GM23338 (cell line): ENCODE measurements around the gene ARHGDIA. TPM values are rescaled to one million over a fixed set of nuclear protein-coding genes. Genes with fewer than 3 reads are reported as not detected.

Source experiments
- ATAC-seq: fragments of 200-7000 bp; cut with Tn5 transposase; 3 replicates; pipeline ENCODE4 v1.9.1; 2020
- DNase-seq: peaks from one replicate; pipeline ENCODE4 v3.0.0-alpha.2; 2015; ENCODE audit warnings: low spot score
- H2AFZ ChIP-seq: fragments of 200-600 bp; sonication (generic); 2 replicates; pipeline ENCODE4 v1.8.0; 2016; ENCODE audit warnings: antibody characterized with exemption, mild to moderate bottlenecking, moderate library complexity
- H3F3A ChIP-seq: fragments of 200-600 bp; sonication (generic); replicated peaks from 2 replicates; pipeline ENCODE4 v1.8.0; 2017; ENCODE audit warnings: antibody characterized with exemption, mixed run types, low read depth
- H3K27ac ChIP-seq: fragments of 200-600 bp; sonication (generic); 2 replicates; pipeline ENCODE4 v1.6.1; 2016; ENCODE audit warnings: low read depth
- H3K27me3 ChIP-seq: fragments of 200-600 bp; sonication (generic); 2 replicates; pipeline ENCODE4 v1.8.0; 2016; ENCODE audit warnings: mild to moderate bottlenecking, mixed run types, moderate library complexity; ENCODE audit not compliant: insufficient read depth
- H3K36me3 ChIP-seq: fragments of 200-600 bp; sonication (generic); 2 replicates; pipeline ENCODE4 v1.8.0; 2016; ENCODE audit warnings: mild to moderate bottlenecking; ENCODE audit not compliant: insufficient read depth
- H3K4me1 ChIP-seq: fragments of 200-600 bp; sonication (generic); 2 replicates; pipeline ENCODE4 v1.8.0; 2016; ENCODE audit warnings: mild to moderate bottlenecking, moderate library complexity; ENCODE audit not compliant: insufficient read depth
- H3K4me2 ChIP-seq: fragments of 200-600 bp; sonication (generic); 2 replicates; pipeline ENCODE4 v1.7.1; 2017; ENCODE audit warnings: mixed run types
- H3K4me3 ChIP-seq: fragments of 200-600 bp; sonication (generic); 2 replicates; pipeline ENCODE4 v1.6.1; 2016; ENCODE audit warnings: mixed run types
- H3K79me2 ChIP-seq: fragments of 200-600 bp; sonication (generic); replicated peaks from 2 replicates; pipeline ENCODE4 v1.8.0; 2017; ENCODE audit warnings: mild to moderate bottlenecking; ENCODE audit not compliant: insufficient read depth
- H3K9me2 ChIP-seq: fragments of 200-600 bp; sonication (generic); 2 replicates; pipeline ENCODE4 v1.8.0; 2017; ENCODE audit not compliant: insufficient read depth
- H4K20me1 ChIP-seq: fragments of 200-600 bp; sonication (generic); replicated peaks from 2 replicates; pipeline ENCODE4 v1.8.0; 2017; ENCODE audit warnings: mild to moderate bottlenecking; ENCODE audit not compliant: insufficient read depth
- H3K27ac Mint-ChIP-seq: 2 replicates; pipeline ENCODE4 v1.8.0; 2020; ENCODE audit warnings: inconsistent platforms, mild to moderate bottlenecking, moderate library complexity, mixed read lengths
- H3K27me3 Mint-ChIP-seq: 3 replicates; pipeline ENCODE4 v1.8.0; 2022; ENCODE audit warnings: low read depth, mild to moderate bottlenecking, moderate library complexity, mixed read lengths, inconsistent platforms; ENCODE audit not compliant: insufficient read depth, poor library complexity
- H3K36me3 Mint-ChIP-seq: 3 replicates; pipeline ENCODE4 v1.8.0; 2021; ENCODE audit warnings: low read depth, mild to moderate bottlenecking, inconsistent platforms, moderate library complexity, mixed read lengths
- H3K4me1 Mint-ChIP-seq: 3 replicates; pipeline ENCODE4 v1.8.0; 2020; ENCODE audit warnings: mild to moderate bottlenecking, inconsistent platforms, mixed read lengths
- H3K4me3 Mint-ChIP-seq: 3 replicates; pipeline ENCODE4 v1.8.0; 2021; ENCODE audit warnings: moderate library complexity, mild to moderate bottlenecking, inconsistent platforms, mixed read lengths
- H3K9me3 Mint-ChIP-seq: 3 replicates; pipeline ENCODE4 v1.8.0; 2020; ENCODE audit warnings: moderate library complexity, mild to moderate bottlenecking, inconsistent platforms, mixed read lengths
- CREB1 ChIP-seq: fragments of 250-450 bp; sonication (Bioruptor Pico); IDR thresholded peaks from 2 replicates; pipeline ENCODE4 v1.5.0; 2020; ENCODE audit warnings: low read depth, mild to moderate bottlenecking, moderate library complexity
- CTCF ChIP-seq, 2 experiments: fragments of 200-600 bp in 1 of 2; sonication (generic) in 1 of 2; conservative IDR thresholded peaks; 2 replicates each; pipeline versions ENCODE4 v1.5.1 to v1.6.1; 2016 to 2017; ENCODE audit warnings: antibody characterized with exemption in 2 of 2, low read depth in 2 of 2, mild to moderate bottlenecking in 2 of 2, moderate library complexity in 1 of 2
- ETS1 ChIP-seq: IDR thresholded peaks from 2 replicates; pipeline ENCODE4 v1.6.1; 2016; ENCODE audit warnings: antibody characterized with exemption
- NANOG ChIP-seq: IDR thresholded peaks from 2 replicates; pipeline ENCODE4 v1.6.1; 2016; ENCODE audit warnings: antibody characterized with exemption, borderline replicate concordance
- POLR2AphosphoS5 ChIP-seq: IDR thresholded peaks from 2 replicates; pipeline ENCODE4 v1.6.1; 2016; ENCODE audit warnings: antibody characterized with exemption, low read depth
- REST ChIP-seq: IDR thresholded peaks from one replicate; pipeline ENCODE4 v1.6.1; 2018; ENCODE audit warnings: antibody characterized with exemption; ENCODE audit not compliant: unreplicated experiment
- ZNF114 ChIP-seq: fragments of 250-450 bp; sonication (Bioruptor Pico); IDR thresholded peaks from 2 replicates; pipeline ENCODE4 v1.5.0; 2020; ENCODE audit warnings: mild to moderate bottlenecking, moderate library complexity
- ZNF331 ChIP-seq: fragments of 250-450 bp; sonication (Bioruptor Pico); IDR thresholded peaks from 2 replicates; pipeline ENCODE4 v1.5.0; 2020; ENCODE audit warnings: low read depth, mild to moderate bottlenecking, moderate library complexity
- ZNF462 ChIP-seq: fragments of 250-450 bp; sonication (Bioruptor Pico); IDR thresholded peaks from 2 replicates; pipeline ENCODE4 v1.5.0; 2020; ENCODE audit warnings: mild to moderate bottlenecking, moderate library complexity
- polyA plus RNA-seq: library from polyadenylated mRNA; unstranded; fragments of >200 nt; fragmentation: Nextera tagmentation; extraction: Ambion mirVana; gene quantifications from 2 replicates; pipeline ENCODE4 v1.2.1, GENCODE V29; 2016
- total RNA-seq: library from RNA; depleted of rRNA; stranded (reverse); fragments of >200 nt; shearing (Covaris generic); gene quantifications from 2 replicates; pipeline ENCODE4 v1.2.3, GENCODE V29; 2014

ARHGDIA gene
- total and polyA plus RNA-seq, 2 experiments from 2014 or later, result 125 to 140 TPM

- Histone ChIP-seq H3K79me2 (peaks cover 49% of the 10 kb centered on the region), H3K36me3 (no peaks in the 10 kb centered on the region; the same call in 1 of the 2 replicates), H3K4me3 (peak within 1 kb of the TSS; percentile 83), H3K9me2 (no peaks in the 10 kb centered on the region), H3K27me3 (no peaks in the 10 kb centered on the region), H3F3A (peaks cover 36% of the 10 kb centered on the region), H3K4me2 (peak within 1 kb of the TSS; percentile 94), H2AFZ (no peak within 1 kb of the TSS), H3K4me1 (peaks cover 10% of the 10 kb centered on the region), H4K20me1 (peaks cover 15% of the 10 kb centered on the region; the same call in 1 of the 2 replicates), H3K27ac (0 out of 2 replicates have a peak within 1 kb of the TSS, but pooled peaks have one; percentile 26)
- H3K4me3 Mint-ChIP-seq, result peak within 1 kb of the TSS; percentile 75
- H3K4me1 Mint-ChIP-seq, result peaks cover 27% of the 10 kb centered on the region
- H3K27ac Mint-ChIP-seq, result peak within 1 kb of the TSS; percentile 40
- no peak for TF ChIP-seq ZNF114 (CRISPR knock-in tag)
- no peak for TF ChIP-seq ZNF331 (CRISPR knock-in tag)
- peak; percentile 78 for TF ChIP-seq POLR2AphosphoS5
- no peak for TF ChIP-seq CTCF (conservative IDR thresholded peaks at IDR 0.05; ENCODE audit: low read depth in 2 of 2)
- no peak for TF ChIP-seq REST
- TF ChIP-seq ETS1, result peak; percentile 17; the same call in 1 of the 2 replicates
- TF ChIP-seq CREB1 (CRISPR knock-in tag), result no peak
- TF ChIP-seq NANOG, result no peak
- no peak for TF ChIP-seq ZNF462
- peaks cover 33% of the 10 kb centered on the region for H3K27me3 Mint-ChIP-seq
- ATAC-seq, result peak; percentile 78
- peak; percentile 87 for DNase-seq
- H3K9me3 Mint-ChIP-seq, result no peaks in the 10 kb centered on the region; the same call in 2 of the 3 replicates
- H3K36me3 Mint-ChIP-seq, result peaks cover 63% of the 10 kb centered on the region
These were observed 46.6 kb upstream of the ARHGDIA start, which contains the start of gene SIRT7 for GRCh38 chr17:81917565-81918332. TSS of gene SIRT7 (minus strand) at chr17:81918176. CDS start at chr17:81918131, 45 bp downstream.
